HG03521 (cell line): ENCODE data around the gene STK38.
"Not testable (repeated sequence)": the region's sequence is repeated elsewhere in the genome, so short reads cannot be mapped to it uniquely, and the experiment has no call there.

Source experiments
- ATAC-seq: cut with Tn5 transposase; IDR thresholded peaks from one replicate; pipeline ENCODE4 v1.9.1; 2021; ENCODE audit warnings: mild to moderate bottlenecking, moderate library complexity; ENCODE audit not compliant: unreplicated experiment

STK38 gene

DNA sequence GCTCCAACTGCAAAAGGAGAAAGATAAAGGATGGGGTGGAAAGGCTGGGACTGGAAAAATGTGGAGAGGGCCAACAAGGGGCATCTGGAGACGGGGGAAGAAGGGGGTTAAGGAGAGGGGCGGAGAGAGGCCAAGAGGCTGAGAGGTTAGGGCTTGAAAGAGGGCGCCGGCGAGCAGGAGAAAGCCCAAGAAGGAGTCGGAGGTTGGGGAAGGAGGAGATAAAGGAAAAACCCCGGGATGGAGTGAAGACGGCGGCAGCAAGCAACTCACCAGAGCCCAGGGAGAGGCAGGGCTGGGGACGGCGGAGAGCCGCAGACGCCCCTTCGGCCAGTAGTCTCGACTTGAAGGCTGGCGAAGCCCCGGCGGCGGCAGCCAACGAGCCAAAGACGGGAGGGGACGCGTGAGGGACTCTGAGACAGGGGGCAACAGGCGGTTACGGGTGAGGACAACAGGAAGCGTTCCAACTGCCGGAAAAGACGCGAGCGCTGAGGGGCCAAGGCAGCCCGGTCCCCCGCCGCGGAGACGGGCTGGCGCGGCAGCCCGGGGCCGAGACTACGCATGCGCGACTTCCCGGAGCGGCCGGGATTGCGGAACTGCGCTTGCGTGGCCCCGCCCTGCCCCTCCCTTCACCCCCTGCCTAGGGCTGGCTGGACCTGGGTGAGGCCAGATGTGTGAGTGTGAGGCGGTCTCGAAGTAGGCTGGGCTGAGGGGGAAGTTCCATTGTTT is at the start of gene STK38:
Gene STK38 (minus strand): TSS at position 560 of the 726 bp plus-strand sequence. CDS start 7,277 bp downstream, outside the sequence.
- peak; percentile 82 for ATAC-seq

DNA sequence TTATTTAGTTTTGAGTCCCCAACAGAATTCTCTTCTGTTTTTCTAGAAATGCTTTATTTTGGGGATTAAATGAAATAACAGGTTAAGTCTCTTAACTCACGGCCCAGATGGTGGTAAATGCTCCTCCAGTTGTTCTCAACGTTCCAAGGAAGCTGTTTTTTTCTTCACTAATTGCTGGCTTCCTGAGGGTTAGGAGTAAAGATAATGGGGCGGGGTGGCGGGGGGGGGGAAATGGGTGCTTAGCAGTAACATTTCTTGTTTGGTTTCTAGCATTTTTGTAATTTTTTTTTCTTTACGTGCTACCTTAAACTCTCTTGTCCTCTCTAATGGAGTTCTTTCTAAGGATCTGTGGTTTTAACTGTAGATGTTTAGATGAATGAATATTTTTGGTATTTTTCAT is 49.1 kb upstream of the STK38 start:
- no peak for ATAC-seq

DNA sequence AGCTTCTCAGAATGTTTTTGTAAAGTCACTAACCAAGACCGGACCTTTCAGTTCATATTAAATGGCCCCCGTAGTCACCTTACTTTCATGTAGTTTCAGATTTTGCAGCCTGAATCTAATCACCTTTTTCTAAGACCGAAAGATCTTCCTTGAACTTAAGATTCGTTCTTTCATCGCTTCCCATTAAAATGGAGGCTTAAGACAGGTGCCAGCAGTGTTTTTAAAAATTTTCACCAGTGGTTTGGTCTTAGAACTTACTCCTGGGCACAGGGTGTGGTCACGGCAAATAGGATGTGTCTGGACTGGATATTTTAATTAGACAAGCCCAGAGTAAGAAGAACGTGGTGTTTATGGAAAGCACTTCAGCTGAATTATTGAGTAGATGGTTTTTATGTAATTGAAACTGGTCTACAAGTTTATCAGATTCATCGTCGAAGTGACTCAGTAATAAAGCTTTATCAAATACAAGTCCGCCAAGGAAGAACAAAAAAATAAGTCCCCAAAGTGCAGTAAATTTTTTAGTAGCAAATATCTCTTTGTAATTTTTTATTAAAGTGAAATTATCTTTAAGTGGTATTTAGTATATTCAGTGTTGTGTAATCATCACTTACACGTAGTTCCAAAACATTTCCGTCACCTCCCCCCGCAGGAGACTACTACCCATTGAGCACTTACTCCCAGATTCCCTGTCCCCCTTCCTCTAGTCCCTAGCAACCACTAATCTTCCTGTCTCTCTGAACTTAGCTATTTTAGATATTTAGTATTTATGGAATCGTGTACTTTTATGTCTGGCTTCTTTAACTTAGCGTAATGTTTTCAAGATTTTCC is 47.8 kb upstream of the STK38 start:
- no peak for ATAC-seq

DNA sequence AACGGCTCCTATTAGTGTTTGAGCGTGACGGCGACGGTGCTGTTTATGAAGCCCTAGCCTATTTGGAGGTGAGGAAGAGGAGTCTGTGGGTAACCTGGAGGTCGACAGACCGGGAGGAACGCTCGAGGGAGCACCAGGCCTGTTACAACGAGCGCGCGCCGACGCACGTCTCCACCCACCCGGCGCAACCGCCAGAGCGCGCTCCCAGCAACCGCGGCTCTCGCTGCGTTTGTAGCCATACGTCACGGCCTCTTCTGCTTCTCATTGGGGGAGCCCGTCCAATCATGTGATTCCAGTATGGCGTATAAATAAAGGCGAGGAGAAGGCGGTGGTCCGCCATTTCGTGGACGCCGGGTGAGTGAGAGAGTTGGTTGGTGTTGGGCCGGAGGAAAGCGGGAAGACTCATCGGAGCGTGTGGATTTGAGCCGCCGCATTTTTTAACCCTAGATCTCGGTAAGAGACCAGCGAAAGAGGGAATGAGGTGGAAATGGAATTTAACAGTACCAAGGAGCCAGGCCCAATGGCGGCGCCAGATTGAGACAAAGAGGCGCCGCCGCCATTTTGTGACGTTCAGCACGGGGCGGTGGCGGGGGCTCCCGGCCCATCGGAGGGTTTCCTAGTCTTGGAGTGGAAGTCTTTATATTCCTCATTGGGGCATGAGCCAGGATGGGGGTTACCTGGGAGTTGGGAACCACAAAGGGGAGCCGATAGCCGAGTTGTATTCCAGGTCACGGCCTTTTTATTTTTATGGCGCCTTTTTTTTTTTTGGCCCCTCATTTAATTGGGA is 46.9 kb upstream of the STK38 start, which contains the start of gene SRSF3:
Gene SRSF3 (plus strand): TSS at position 334 of the 787 bp plus-strand sequence. CDS start 2,401 bp downstream, outside the sequence.
- ATAC-seq, result peak; percentile 87

DNA sequence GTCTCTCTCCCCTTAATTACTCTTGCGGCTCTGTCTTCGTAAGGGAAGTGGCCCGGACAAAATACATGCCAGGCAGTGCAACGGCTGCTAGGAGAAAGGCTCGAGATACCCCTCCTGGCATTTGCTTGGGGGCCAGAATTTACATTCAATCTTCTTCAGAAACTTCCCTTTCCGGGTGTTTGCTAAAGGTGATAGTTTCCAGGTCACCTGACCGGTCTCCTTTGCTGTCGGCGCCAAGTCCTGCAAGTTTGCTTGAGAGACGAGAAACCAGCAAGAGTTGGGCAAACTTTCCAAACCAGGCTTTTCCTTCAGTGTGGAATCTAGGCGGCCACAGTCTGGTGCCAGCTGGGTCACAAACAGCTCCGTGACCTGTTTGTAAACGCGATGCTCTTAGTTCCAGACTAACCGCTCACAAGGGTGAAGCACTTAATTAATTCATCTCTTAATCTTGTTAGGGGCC is 46.3 kb upstream of the STK38 start:
- ATAC-seq, result no peak

GRCh38 chr6:36592221-36592655 is 45.0 kb upstream of the STK38 start:
- ATAC-seq, result peak; percentile 26

DNA sequence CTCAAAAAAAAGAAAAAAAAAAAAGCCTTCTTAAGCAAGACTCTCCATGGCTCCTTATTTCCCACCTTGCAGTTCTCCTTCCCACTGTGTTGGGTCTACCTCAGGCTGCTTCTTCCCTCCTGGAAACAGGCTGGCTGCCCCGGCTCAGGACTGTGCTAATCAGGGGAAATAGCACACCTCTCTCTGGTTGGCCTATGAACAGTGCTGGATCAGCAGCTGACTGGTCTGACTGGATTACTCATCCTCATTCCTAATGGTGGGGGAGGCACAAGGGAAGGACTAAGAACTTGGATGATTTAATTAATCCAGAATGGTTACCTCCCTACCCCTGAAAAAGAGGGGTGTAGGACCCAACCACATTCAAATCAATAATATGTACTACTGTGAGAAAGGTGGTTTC is 43.0 kb upstream of the STK38 start:
- ATAC-seq, result no peak

DNA sequence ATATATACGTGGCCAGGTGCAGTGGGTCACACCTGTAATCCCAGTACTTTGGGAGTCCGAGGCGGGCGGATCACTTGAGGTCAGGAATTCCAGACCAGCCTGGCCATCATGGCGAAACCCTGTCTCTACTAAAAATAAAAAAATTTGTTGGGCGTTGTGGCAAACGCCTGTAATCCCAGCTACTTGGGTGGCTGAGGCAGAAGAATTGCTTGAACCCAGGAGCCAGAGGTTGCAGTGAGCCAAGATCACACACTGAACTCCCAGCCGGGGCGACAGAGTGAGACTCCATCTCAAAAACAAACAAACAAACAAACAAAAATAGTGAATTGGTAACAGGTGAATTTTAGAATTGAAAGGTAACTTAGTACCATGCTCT is 41.7 kb upstream of the STK38 start:
- ATAC-seq, result not testable (repeated sequence)

DNA sequence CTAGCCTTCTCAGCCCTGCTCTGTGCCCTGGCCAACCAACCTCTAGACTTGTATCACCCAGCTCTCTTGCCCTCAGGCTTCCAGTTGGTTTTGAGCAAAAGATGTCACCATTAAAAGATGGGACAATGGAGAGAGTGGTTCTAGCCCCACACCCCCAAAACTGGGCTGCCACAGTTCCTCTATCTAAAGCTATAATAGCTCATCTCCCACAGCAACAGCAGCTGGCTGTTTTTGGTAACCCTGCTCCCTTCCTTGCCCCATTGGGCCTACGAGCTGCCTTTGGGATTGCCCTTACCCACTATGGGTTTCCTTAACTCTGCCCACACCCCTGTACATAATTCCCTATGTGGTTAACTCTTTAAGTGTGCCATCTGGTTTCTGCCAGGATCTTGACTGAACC is 39.3 kb upstream of the STK38 start:
- no peak for ATAC-seq

GRCh38 chr6:36581716-36582115 is 34.4 kb upstream of the STK38 start:
- no peak for ATAC-seq

- ATAC-seq, result no peak
Measured at GRCh38 chr6:36580184-36580526, 32.9 kb upstream of the STK38 start.

- no peak for ATAC-seq
Measured at GRCh38 chr6:36578431-36578830, 31.2 kb upstream of the STK38 start.

DNA sequence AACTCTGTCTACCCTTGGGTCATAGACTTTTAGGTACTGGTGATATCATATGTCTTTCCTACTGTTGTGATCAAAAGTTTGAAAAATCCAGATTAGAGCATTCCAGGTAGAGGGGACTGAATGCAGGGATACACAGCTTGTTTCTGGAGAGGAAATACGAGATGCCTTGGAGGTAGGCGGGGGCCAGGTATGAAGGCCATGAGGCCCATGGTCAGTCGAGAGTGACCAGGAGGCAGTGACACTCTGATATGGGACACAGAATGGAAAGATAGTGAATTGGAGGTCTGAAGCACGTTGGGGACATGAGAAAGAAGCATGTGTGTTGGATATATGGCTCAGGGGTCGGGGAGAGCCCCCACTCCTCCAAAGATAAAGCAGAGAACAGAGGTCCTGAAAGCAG is 30.8 kb upstream of the STK38 start:
- no peak for ATAC-seq

- ATAC-seq, result no peak
Measured at GRCh38 chr6:36577301-36577700, 30.0 kb upstream of the STK38 start.

DNA sequence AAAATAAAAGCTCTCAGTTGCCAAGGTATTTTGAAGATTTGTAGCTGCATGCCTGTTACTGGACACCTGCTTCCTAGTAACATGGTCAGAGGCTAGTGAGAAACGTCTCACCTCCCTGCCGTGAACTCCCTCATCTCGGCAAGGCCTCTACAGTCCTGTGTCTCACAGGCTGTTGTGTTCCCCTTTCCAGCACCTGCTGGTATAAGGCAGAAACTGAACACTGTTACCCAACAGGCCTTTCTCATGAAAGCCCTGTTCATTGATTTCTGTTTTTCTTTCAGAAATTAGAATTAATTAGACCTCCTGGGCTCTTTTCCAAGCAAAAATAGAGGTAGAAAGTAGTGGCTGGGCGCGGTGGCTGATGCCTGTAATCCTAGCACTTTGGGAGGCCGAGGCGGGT is 29.3 kb upstream of the STK38 start:
- no peak for ATAC-seq

- no peak for ATAC-seq
Measured at GRCh38 chr6:36574679-36575078, 27.4 kb upstream of the STK38 start.

GRCh38 chr6:36572353-36573311 is 25.4 kb upstream of the STK38 start:
- ATAC-seq, result not testable (repeated sequence)

DNA sequence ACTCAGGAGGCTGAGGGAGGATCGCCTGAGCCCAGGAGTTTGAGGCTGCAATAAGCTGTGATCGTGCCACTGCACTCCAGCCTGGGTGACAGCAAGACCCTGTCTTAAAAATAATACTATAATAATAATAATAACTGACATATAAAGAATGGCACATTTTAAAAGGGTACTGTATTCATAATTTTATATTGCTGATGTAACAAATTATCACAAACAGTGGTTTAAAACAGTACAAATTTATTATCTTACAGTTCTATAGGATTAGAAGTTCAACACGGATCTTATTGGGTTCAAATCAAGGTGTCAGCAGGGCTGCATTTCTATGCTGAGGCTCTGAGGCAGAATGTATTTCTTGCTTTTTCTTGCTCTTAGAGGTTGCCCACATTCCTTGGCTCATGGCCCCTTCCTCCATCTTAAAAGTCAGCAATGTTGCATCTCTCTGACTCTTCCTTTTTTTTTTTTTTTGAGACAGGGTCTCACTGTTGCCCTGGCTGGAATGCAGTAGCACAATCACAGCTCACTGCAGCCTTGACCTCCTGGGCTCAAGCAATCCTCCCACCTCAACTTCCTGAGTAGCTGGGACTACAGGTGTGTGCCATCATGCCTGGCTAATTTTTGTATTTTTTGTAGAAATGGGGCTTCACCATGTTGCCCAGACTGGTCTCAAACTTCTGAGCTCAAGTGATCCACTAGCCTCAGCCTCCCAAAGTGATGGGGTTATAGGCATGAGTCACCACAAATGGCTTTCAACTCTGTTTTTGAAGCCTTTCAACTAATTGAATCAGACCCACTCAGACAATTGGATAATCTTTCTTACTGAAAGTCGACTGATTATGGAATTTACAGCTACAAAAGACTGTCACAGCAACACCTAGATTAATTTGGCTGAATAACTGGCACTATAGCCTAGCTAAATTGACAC is 24.1 kb upstream of the STK38 start:
- ATAC-seq, result no peak

DNA sequence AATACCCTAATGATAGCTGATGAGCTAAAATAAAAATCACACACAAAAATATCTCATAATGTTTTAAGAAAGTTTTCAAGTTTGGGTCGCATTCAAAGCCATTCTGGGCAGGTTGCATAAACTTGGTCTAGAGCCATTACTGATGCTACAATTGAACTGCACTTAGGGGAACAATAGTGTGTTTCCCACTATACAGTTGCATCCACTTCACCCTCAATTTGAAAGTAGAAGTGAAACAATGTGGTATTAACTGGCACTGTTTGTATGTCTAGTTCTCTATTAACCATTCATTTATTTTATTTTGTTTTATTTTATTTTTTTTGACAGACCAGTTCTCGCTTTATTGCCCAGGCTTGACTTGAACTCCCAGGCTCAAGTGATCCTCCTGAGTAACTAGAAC is 23.0 kb upstream of the STK38 start:
- no peak for ATAC-seq
